ENCODE measurements around the gene SLC6A18. TPM values are rescaled to one million over a fixed set of nuclear protein-coding genes. Genes with fewer than 3 reads are reported as not detected.

SLC6A18 gene
- total and polyA plus RNA-seq, 2 of the 13 experiments (the other 11 are each of a cell fraction or from before 2014, with no cell fraction given), result not detected

DNA sequence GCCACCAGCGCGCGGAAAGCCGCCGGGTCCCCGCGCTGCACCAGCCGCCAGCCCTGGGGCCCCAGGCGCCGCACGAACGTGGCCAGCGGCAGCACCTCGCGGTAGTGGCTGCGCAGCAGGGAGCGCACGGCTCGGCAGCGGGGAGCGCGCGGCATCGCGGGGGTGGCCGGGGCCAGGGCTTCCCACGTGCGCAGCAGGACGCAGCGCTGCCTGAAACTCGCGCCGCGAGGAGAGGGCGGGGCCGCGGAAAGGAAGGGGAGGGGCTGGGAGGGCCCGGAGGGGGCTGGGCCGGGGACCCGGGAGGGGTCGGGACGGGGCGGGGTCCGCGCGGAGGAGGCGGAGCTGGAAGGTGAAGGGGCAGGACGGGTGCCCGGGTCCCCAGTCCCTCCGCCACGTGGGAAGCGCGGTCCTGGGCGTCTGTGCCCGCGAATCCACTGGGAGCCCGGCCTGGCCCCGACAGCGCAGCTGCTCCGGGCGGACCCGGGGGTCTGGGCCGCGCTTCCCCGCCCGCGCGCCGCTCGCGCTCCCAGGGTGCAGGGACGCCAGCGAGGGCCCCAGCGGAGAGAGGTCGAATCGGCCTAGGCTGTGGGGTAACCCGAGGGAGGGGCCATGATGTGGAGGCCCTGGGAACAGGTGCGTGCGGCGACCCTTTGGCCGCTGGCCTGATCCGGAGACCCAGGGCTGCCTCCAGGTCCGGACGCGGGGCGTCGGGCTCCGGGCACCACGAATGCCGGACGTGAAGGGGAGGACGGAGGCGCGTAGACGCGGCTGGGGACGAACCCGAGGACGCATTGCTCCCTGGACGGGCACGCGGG, 69.9 kb downstream of the SLC6A18 start, which contains the start of gene TERT (continued):
- TF ChIP-seq SNRNP70 (IDR thresholded peaks at IDR 0.05; ENCODE audit: low read depth, low read length) (no peak), ZNF10 (CRISPR knock-in tag; IDR thresholded peaks at IDR 0.05; ENCODE audit: borderline replicate concordance, low read depth) (no peak), NR2F6 (IDR thresholded peaks at IDR 0.05) (no peak), NR2F6 (CRISPR knock-in tag; IDR thresholded peaks at IDR 0.05) (no peak), CENPX (CRISPR knock-in tag; IDR thresholded peaks at IDR 0.05) (no peak), ZBTB38 (CRISPR knock-in tag; IDR thresholded peaks at IDR 0.05) (peak; percentile 86), ZNF317 (CRISPR knock-in tag; IDR thresholded peaks at IDR 0.05) (no peak), ARNT2 (CRISPR knock-in tag; IDR thresholded peaks at IDR 0.05; ENCODE audit: low read depth) (0 out of 2 replicates have a peak, but pooled peaks have one; percentile 35), ZKSCAN1 (IDR thresholded peaks at IDR 0.05; ENCODE audit: low read length) (no peak), ZNF768 (CRISPR knock-in tag; IDR thresholded peaks at IDR 0.05) (no peak), MYC (CRISPR knock-in tag; IDR thresholded peaks at IDR 0.05; ENCODE audit: borderline replicate concordance) (peak; percentile 43; the same call in 1 of the 2 replicates), ZNF296 (CRISPR knock-in tag; conservative IDR thresholded peaks at IDR 0.05) (no peak), PAX8 (CRISPR knock-in tag; IDR thresholded peaks at IDR 0.05; ENCODE audit: borderline replicate concordance) (no peak), SMAD3 (CRISPR knock-in tag; IDR thresholded peaks at IDR 0.05) (no peak), RCOR2 (CRISPR knock-in tag; IDR thresholded peaks at IDR 0.05) (no peak), SIN3B (IDR thresholded peaks at IDR 0.05; ENCODE audit: low read length) (no peak), THAP11 (CRISPR knock-in tag; IDR thresholded peaks at IDR 0.05) (no peak)
- TF ChIP-seq, protein P1, sequence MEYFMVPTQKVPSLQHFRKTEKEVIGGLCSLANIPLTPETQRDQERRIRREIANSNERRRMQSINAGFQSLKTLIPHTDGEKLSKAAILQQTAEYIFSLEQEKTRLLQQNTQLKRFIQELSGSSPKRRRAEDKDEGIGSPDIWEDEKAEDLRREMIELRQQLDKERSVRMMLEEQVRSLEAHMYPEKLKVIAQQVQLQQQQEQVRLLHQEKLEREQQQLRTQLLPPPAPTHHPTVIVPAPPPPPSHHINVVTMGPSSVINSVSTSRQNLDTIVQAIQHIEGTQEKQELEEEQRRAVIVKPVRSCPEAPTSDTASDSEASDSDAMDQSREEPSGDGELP (IDR thresholded peaks at IDR 0.05; ENCODE audit: borderline replicate concordance, low read depth), result no peak
- TF ChIP-seq, protein P2, sequence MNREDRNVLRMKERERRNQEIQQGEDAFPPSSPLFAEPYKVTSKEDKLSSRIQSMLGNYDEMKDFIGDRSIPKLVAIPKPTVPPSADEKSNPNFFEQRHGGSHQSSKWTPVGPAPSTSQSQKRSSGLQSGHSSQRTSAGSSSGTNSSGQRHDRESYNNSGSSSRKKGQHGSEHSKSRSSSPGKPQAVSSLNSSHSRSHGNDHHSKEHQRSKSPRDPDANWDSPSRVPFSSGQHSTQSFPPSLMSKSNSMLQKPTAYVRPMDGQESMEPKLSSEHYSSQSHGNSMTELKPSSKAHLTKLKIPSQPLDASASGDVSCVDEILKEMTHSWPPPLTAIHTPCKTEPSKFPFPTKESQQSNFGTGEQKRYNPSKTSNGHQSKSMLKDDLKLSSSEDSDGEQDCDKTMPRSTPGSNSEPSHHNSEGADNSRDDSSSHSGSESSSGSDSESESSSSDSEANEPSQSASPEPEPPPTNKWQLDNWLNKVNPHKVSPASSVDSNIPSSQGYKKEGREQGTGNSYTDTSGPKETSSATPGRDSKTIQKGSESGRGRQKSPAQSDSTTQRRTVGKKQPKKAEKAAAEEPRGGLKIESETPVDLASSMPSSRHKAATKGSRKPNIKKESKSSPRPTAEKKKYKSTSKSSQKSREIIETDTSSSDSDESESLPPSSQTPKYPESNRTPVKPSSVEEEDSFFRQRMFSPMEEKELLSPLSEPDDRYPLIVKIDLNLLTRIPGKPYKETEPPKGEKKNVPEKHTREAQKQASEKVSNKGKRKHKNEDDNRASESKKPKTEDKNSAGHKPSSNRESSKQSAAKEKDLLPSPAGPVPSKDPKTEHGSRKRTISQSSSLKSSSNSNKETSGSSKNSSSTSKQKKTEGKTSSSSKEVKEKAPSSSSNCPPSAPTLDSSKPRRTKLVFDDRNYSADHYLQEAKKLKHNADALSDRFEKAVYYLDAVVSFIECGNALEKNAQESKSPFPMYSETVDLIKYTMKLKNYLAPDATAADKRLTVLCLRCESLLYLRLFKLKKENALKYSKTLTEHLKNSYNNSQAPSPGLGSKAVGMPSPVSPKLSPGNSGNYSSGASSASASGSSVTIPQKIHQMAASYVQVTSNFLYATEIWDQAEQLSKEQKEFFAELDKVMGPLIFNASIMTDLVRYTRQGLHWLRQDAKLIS (CRISPR knock-in tag; IDR thresholded peaks at IDR 0.05), result no peak
- TF ChIP-seq, protein P3, sequence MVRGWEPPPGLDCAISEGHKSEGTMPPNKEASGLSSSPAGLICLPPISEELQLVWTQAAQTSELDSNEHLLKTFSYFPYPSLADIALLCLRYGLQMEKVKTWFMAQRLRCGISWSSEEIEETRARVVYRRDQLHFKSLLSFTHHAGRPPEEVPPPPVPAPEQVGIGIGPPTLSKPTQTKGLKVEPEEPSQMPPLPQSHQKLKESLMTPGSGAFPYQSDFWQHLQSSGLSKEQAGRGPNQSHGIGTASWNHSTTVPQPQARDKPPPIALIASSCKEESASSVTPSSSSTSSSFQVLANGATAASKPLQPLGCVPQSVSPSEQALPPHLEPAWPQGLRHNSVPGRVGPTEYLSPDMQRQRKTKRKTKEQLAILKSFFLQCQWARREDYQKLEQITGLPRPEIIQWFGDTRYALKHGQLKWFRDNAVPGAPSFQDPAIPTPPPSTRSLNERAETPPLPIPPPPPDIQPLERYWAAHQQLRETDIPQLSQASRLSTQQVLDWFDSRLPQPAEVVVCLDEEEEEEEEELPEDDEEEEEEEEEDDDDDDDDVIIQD (CRISPR knock-in tag; IDR thresholded peaks at IDR 0.05; ENCODE audit: low read depth), result no peak
- TF ChIP-seq, protein P4, sequence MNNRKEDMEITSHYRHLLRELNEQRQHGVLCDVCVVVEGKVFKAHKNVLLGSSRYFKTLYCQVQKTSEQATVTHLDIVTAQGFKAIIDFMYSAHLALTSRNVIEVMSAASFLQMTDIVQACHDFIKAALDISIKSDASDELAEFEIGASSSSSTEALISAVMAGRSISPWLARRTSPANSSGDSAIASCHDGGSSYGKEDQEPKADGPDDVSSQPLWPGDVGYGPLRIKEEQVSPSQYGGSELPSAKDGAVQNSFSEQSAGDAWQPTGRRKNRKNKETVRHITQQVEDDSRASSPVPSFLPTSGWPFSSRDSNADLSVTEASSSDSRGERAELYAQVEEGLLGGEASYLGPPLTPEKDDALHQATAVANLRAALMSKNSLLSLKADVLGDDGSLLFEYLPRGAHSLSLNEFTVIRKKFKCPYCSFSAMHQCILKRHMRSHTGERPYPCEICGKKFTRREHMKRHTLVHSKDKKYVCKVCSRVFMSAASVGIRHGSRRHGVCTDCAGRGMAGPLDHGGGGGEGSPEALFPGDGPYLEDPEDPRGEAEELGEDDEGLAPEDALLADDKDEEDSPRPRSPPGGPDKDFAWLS (CRISPR knock-in tag; IDR thresholded peaks at IDR 0.05; ENCODE audit: borderline replicate concordance), result no peak

Measured in HepG2 (cell line).